ENCODE measurements around the gene C15orf40. TPM values are rescaled to one million over a fixed set of nuclear protein-coding genes. Genes with fewer than 3 reads are reported as not detected.

C15orf40 gene
- total and polyA plus RNA-seq, 2 of the 13 experiments (the other 11 are each of a cell fraction or from before 2014, with no cell fraction given) = 24.0 to 26.3 TPM

GRCh38 chr15:82966671-82967071 is 44.8 kb downstream of the C15orf40 start:
- H3K9me3 ChIP-seq (ENCODE audit: low read length) = no peaks in the 10 kb centered on the region
- BruUV-seq (replicated peaks) = no TSS peak
- POLR2A ChIA-PET = no interaction called here
- in situ Hi-C loops (cut with HindIII; ENCODE audit: extremely low pct_ligation_motif_present, low pct_unique_long_range_greater_than_20kb) (no loop called here), intact Hi-C loops (cut with micrococcal nuclease; ENCODE audit: unreplicated experiment) (no loop called here)
- H3K79me2 ChIP-seq (ENCODE audit: insufficient read depth, low read length) = no peaks in the 10 kb centered on the region
- no peak overlapping the region for H3K9ac ChIP-seq (ENCODE audit: insufficient read depth, low read depth, low read length)
- TF ChIP-seq ZNF253 (CRISPR knock-in tag; IDR thresholded peaks at IDR 0.05; ENCODE audit: borderline replicate concordance) (no peak), IKZF4 (CRISPR knock-in tag; IDR thresholded peaks at IDR 0.05; ENCODE audit: borderline replicate concordance, low read depth, not compliant biosample characterization) (no peak), PPARG (CRISPR knock-in tag; conservative IDR thresholded peaks at IDR 0.05) (no peak), NFE2L1 (CRISPR knock-in tag; IDR thresholded peaks at IDR 0.05; ENCODE audit: borderline replicate concordance) (no peak), FOSL2 (CRISPR knock-in tag; IDR thresholded peaks at IDR 0.05) (no peak), E2F5 (CRISPR knock-in tag; conservative IDR thresholded peaks at IDR 0.05) (no peak), ZFP36L1 (CRISPR knock-in tag; IDR thresholded peaks at IDR 0.05) (no peak), MTF2 (CRISPR knock-in tag; IDR thresholded peaks at IDR 0.05; ENCODE audit: borderline replicate concordance) (no peak), KDM5A (IDR thresholded peaks at IDR 0.05; ENCODE audit: borderline replicate concordance, low read length) (no peak), DNMT1 (CRISPR knock-in tag; IDR thresholded peaks at IDR 0.05) (no peak), PCBP1 (IDR thresholded peaks at IDR 0.05; ENCODE audit: borderline replicate concordance, low read depth, low read length) (no peak), ZNF704 (CRISPR knock-in tag; IDR thresholded peaks at IDR 0.05; ENCODE audit: borderline replicate concordance) (no peak), NCOA1 (CRISPR knock-in tag; IDR thresholded peaks at IDR 0.05) (no peak)
- TF ChIP-seq, protein P1, sequence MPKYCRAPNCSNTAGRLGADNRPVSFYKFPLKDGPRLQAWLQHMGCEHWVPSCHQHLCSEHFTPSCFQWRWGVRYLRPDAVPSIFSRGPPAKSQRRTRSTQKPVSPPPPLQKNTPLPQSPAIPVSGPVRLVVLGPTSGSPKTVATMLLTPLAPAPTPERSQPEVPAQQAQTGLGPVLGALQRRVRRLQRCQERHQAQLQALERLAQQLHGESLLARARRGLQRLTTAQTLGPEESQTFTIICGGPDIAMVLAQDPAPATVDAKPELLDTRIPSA (CRISPR knock-in tag; IDR thresholded peaks at IDR 0.05; ENCODE audit: borderline replicate concordance) = no peak
- TF ChIP-seq, protein P2, sequence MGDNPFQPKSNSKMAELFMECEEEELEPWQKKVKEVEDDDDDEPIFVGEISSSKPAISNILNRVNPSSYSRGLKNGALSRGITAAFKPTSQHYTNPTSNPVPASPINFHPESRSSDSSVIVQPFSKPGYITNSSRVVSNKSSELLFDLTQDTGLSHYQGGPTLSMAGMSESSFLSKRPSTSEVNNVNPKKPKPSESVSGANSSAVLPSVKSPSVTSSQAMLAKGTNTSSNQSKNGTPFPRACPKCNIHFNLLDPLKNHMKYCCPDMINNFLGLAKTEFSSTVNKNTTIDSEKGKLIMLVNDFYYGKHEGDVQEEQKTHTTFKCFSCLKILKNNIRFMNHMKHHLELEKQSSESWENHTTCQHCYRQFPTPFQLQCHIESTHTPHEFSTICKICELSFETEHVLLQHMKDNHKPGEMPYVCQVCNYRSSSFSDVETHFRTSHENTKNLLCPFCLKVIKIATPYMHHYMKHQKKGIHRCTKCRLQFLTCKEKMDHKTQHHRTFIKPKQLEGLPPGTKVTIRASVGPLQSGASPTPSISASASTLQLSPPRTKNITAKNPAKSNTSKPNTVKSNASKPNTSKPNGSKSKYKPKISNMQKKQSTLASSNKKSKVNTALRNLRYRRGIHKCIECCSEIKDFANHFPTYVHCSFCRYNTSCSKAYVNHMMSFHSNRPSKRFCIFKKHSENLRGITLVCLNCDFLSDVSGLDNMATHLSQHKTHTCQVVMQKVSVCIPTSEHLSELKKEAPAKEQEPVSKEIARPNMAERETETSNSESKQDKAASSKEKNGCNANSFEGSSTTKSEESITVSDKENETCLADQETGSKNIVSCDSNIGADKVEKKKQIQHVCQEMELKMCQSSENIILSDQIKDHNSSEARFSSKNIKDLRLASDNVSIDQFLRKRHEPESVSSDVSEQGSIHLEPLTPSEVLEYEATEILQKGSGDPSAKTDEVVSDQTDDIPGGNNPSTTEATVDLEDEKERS (CRISPR knock-in tag; IDR thresholded peaks at IDR 0.05) = no peak
- FAIRE-seq (no peak), ATAC-seq (no peak), DNase-seq (ENCODE audit: low spot score) (no peak)
- no peak overlapping the region for H3K27ac ChIP-seq (ENCODE audit: extremely low read length, insufficient read depth, low read length)
- H3K36me3 ChIP-seq (replicated peaks in 1 of 2; ENCODE audit: control insufficient read depth in 1 of 2, insufficient read depth in 2 of 2, low read length in 2 of 2) = no peaks in the 10 kb centered on the region
- 34% methylated on average over 4 of the region's 4 CpGs for WGBS (ENCODE audit: low lambda C conversion rate)
- no peaks in the 10 kb centered on the region for H3K27me3 ChIP-seq (ENCODE audit: control insufficient read depth in 1 of 2, insufficient read depth in 2 of 2, low read length in 2 of 2)
- H3K4me2 ChIP-seq (ENCODE audit: low read depth, low read length) = no peak overlapping the region
- CTCF ChIA-PET (ENCODE audit: low intra/inter-chr PET ratio, low total read pairs) = no interaction called here
- peaks cover 10% of the 10 kb centered on the region for H3K4me1 ChIP-seq (ENCODE audit: insufficient read depth, low read length)
- H3K4me3 ChIP-seq (replicated peaks in 1 of 3; ENCODE audit: insufficient read depth in 1 of 3, low read depth in 2 of 3, low read length in 3 of 3) = no peak overlapping the region
- H4K20me1 ChIP-seq (ENCODE audit: insufficient read depth, low read length) = no peaks in the 10 kb centered on the region
- H2AFZ ChIP-seq (ENCODE audit: low read length) = no peak overlapping the region

All from HepG2 (cell line).